IMR-90 (cell line): ENCODE data around the gene CLEC20A.

Experiments
- CTCF ChIP-seq: conservative IDR thresholded peaks from 2 replicates; pipeline ENCODE4 v1.5.1; 2012; ENCODE audit warnings: mild to moderate bottlenecking, low read depth, low read length, improper control_type of control experiment
- ELK1 ChIP-seq: fragments of 150-350 bp; IDR thresholded peaks from 2 replicates; pipeline ENCODE4 v1.6.1; 2016; ENCODE audit warnings: low read depth, mild to moderate bottlenecking, low read length, moderate library complexity, borderline replicate concordance

- TF ChIP-seq CTCF: no peak
- no peak for TF ChIP-seq ELK1
Measured at GRCh38 chr1:178544531-178544930, 47.8 kb upstream of the CLEC20A start.
